Activated T-cell treated with anti-CD3 and anti-CD28 coated beads, Interleukin-2, amount 50 U/mL, for 72 hours (primary cell): ENCODE measurements around the gene ANKFY1. TPM values are rescaled to one million over a fixed set of nuclear protein-coding genes. Genes with fewer than 3 reads are reported as not detected.
"Not testable (repeated sequence)": the region's sequence is repeated elsewhere in the genome, so short reads cannot be mapped to it uniquely, and the experiment has no call there.

Source experiments
- ATAC-seq, 2 donors: fragments of 150-1000 bp; cut with Tn5 transposase; replicated peaks in 1 of 2; 2 replicates each; pipeline ENCODE4 v1.10.0; 2021; ENCODE audit warnings: moderate library complexity in 2 of 2, mild to moderate bottlenecking in 1 of 2
- DNase-seq, 2 donors: peaks; one replicate each; pipeline ENCODE4 v3.0.0; 2021 to 2022; ENCODE audit warnings: mixed read lengths in 1 of 2
- H3K27ac Mint-ChIP-seq: one replicate; pipeline ENCODE4 v1.8.0; 2022; ENCODE audit warnings: mild to moderate bottlenecking, moderate library complexity, mixed read lengths
- H3K27me3 Mint-ChIP-seq: one replicate; pipeline ENCODE4 v1.8.0; 2022; ENCODE audit warnings: low read depth, mixed read lengths
- H3K36me3 Mint-ChIP-seq, 2 donors: one replicate each; pipeline ENCODE4 v1.8.0; 2022; ENCODE audit warnings: mixed read lengths in 2 of 2, mild to moderate bottlenecking in 1 of 2; ENCODE audit not compliant: insufficient read depth in 2 of 2
- H3K4me1 Mint-ChIP-seq: one replicate; pipeline ENCODE4 v1.8.0; 2022; ENCODE audit warnings: low read depth, mixed read lengths
- H3K4me3 Mint-ChIP-seq, 2 donors: one replicate each; pipeline ENCODE4 v1.8.0; 2022; ENCODE audit warnings: mild to moderate bottlenecking in 2 of 2, mixed read lengths in 2 of 2, moderate library complexity in 2 of 2
- H3K9me3 Mint-ChIP-seq, 2 donors: one replicate each; pipeline ENCODE4 v1.8.0; 2022; ENCODE audit warnings: mixed read lengths in 2 of 2
- total RNA-seq, 2 donors: library from RNA; stranded (reverse); gene quantifications; one replicate each; pipeline ENCODE4 v1.2.3, GENCODE V29; 2022

The ANKFY1 gene
- total RNA-seq, 2 donors from 2014 or later, result 36.4 to 37.9 TPM

DNA sequence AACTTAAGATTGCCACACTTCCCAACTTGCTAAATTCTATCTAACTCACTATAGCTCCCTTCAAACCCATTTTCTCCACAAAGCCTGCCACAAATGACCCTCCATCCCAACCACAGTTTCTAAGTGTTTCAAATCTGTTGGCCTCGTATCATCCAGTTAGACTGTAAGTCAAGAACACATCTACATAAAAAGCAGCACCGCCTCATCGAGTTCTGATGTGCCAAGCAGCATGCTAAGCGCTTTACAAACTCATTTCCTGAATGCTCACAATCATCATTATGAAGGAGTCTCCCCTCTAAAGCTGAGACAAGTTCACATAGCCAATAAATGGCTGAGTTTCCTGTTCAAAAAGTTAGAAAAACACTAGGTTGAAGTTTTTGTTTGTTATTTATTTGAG, 9.2 kb upstream of the ANKFY1 start:
- Mint-ChIP-seq H3K4me1 (peaks cover 8% of the 10 kb centered on the region), H3K4me3 (no peak overlapping the region), H3K36me3 (peaks cover 0 to 4% of the 10 kb centered on the region in 2 donors), H3K27me3 (no peaks in the 10 kb centered on the region), H3K27ac (peak overlapping the region; percentile 66), H3K9me3 (no peaks in the 10 kb centered on the region)
- DNase-seq (no peak), ATAC-seq (no peak)

DNA sequence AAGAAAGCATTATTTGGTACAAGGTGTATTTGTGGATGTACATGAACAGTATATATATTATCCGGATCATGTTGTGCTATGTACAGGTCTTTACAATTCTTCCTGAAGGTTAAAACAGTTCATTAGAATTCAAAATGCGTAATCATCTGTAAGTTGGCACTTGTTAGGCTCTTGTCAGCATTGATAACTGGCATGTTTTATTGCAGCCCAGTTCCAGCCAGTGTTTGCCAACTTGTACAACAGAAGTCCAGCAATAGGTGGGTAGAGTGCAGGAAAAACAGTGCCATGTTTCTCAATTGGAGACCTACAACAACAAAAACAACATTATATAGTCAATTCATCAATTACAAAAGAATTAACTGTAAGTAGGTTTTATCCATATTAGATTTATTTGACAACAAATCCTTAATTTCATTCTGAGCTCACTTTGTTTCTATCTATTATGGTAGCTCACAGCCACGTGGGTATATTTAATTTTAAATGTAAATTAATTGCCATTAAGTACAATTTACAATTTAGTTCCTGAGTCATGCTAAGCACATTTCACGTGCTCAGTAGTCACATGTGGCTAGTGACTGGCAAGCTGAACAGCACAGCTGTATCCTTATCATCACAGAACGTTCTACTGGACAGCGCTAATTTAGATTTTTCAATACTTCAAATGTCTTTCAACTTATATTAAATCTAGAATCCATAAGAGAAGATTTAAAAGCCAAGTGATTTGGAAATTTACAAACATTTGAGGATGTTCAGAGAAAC, 8.6 kb upstream of the ANKFY1 start:
- Mint-ChIP-seq H3K4me1 (peaks cover 8% of the 10 kb centered on the region), H3K27ac (peak overlapping the region; percentile 66), H3K4me3 (no peak overlapping the region), H3K36me3 (peaks cover 0 to 4% of the 10 kb centered on the region in 2 donors), H3K27me3 (no peaks in the 10 kb centered on the region), H3K9me3 (no peaks in the 10 kb centered on the region)
- ATAC-seq (no peak), DNase-seq (no peak)

DNA sequence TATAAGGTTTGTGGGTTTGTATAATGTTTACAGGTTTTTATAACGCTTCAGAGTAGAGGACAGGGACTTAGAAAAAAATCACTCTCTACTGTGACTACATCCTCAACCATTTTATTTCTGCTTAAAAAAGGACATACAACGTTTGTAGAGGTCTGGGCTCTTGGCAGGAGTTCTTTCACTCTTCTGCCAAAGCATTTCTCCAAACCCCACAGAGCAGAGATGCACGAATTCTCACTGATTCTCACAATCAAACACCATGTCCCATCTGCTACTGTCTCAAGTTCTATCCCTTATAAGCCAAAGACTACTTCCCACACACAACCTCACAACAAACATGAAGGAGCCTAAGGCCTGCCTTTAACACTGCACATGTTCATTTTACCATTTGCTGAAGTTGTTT, 7.0 kb upstream of the ANKFY1 start:
- ATAC-seq, result no peak
- no peak for DNase-seq
- Mint-ChIP-seq H3K9me3 (no peaks in the 10 kb centered on the region), H3K27ac (peak overlapping the region; percentile 35), H3K4me3 (no peak overlapping the region), H3K4me1 (no peaks in the 10 kb centered on the region), H3K36me3 (peaks cover 2% of the 10 kb centered on the region in 2 donors), H3K27me3 (no peaks in the 10 kb centered on the region)

DNA sequence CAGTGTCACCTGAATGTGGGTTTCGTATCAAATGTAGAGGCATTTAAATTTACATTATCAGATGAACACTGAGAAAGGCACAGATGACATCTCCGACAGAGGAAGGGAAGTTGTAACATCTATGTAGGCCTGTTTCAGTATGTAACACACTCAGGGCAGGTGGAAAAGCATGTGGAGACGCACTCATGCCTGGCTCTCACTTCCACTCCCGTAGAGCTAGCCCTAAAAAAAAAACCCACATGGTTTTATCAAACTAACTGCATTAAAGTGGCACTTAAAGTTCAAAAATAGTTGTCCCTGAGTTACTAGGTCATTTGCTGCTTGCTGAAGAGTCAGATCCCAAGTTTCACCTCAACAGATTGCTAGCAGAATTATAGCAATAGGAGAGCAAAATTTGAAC, 6.1 kb upstream of the ANKFY1 start:
- DNase-seq (no peak), ATAC-seq (no peak)
- no peaks in the 10 kb centered on the region for H3K27me3 Mint-ChIP-seq
- peaks cover 4% of the 10 kb centered on the region for H3K4me1 Mint-ChIP-seq
- no peaks in the 10 kb centered on the region for H3K9me3 Mint-ChIP-seq
- peaks cover 1 to 2% of the 10 kb centered on the region in 2 donors for H3K36me3 Mint-ChIP-seq
- H3K4me3 Mint-ChIP-seq, result no peak overlapping the region
- no peak overlapping the region for H3K27ac Mint-ChIP-seq

DNA sequence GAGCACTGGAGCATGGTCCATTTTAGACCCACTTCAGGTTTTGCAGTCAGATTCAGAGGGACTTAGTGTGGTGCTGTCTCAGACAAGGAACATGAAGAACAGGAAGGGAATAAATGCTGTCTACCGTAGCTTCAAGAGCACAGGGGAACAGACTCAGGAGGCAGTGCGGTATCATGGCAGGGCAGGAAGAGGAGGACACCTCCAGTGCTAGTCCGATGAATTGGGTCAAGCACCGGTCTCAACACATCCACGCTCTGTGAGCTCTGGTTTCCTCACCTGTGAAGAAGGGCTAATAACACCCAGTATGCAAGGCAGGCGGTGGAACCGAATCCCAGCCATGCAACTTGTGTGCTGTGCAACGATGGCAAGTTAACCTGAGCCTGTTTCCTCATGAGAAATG, 3.6 kb upstream of the ANKFY1 start:
- no peak for ATAC-seq
- DNase-seq, result no peak
- Mint-ChIP-seq H3K4me1 (peaks cover 23% of the 10 kb centered on the region), H3K27ac (no peak overlapping the region), H3K27me3 (no peaks in the 10 kb centered on the region), H3K4me3 (no peak overlapping the region), H3K9me3 (no peaks in the 10 kb centered on the region), H3K36me3 (peaks cover 2 to 5% of the 10 kb centered on the region in 2 donors)

DNA sequence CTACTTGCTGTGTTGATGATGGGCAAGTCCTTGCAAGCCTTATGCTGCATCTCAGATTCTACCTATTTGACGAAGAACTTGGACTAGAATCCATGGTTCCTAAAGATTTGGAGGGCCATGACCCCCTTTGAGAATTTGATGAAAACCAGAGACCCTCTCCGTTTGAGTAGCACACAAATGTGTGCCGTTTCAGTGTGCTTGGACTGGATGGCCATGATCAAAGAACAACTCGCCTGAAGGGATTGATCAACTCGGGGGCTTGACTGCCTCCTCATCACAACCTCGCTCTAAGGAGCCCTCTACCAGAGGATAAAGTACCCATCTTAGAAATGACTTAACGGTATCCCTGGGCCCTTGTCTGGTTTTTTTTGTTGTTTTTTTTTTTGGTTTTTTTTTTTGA, 2.8 kb upstream of the ANKFY1 start:
- DNase-seq (no peak), ATAC-seq (no peak)
- peaks cover 31% of the 10 kb centered on the region for H3K4me1 Mint-ChIP-seq
- no peaks in the 10 kb centered on the region for H3K9me3 Mint-ChIP-seq
- H3K36me3 Mint-ChIP-seq, result peaks cover 3 to 4% of the 10 kb centered on the region in 2 donors
- no peaks in the 10 kb centered on the region for H3K27me3 Mint-ChIP-seq
- H3K27ac Mint-ChIP-seq, result no peak overlapping the region
- H3K4me3 Mint-ChIP-seq, result no peak overlapping the region

DNA sequence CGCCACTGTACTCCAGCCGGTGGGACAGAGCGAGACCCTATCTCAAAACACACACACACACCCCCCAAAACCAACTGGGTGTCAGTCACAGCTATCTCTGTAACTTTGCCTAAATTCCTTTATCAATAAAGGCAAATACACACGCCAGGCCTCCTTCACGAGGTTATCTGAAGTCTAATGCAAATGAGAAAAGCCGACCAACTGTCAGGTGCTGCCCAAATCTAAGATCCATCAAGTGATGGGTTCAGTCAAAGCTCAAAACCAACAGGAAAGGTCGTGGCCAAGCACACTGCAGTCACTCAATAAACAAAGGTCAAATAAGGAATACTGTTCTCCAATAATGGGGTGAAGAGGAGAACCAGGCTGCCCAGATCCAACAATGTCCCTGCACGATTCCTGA, 1.1 kb downstream of the ANKFY1 start:
- ATAC-seq (no peak), DNase-seq (no peak)
- Mint-ChIP-seq H3K36me3 (peaks cover 10 to 21% of the 10 kb centered on the region in 2 donors), H3K4me1 (peaks cover 38% of the 10 kb centered on the region), H3K27ac (peak overlapping the region; percentile 12), H3K4me3 (peak overlapping the region; percentile 96 to 98), H3K9me3 (peaks cover 4 to 6% of the 10 kb centered on the region in 2 donors), H3K27me3 (no peaks in the 10 kb centered on the region)

DNA sequence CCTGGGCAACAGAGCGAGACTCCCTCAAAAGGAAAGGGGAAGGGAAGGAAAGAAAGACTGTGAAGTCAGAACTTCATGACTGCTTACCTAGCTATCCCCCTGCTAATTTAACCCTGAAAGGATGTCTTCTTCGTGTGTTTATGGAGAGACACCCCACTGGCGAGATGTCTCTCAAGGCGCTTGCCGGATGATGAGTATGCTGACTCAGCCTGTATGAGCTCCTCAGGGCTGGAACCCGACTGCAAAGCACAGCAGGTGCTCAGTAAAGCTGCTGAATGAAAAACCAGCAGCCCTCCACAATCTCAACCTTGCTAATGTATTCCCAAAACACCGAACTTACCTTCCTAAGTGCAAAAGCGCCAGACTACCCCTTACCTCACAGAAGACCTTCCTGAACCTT, 2.3 kb downstream of the ANKFY1 start:
- Mint-ChIP-seq H3K36me3 (peaks cover 10 to 29% of the 10 kb centered on the region in 2 donors), H3K4me3 (peak overlapping the region in 1 of 2 donors; percentile 11), H3K4me1 (peaks cover 50% of the 10 kb centered on the region)

DNA sequence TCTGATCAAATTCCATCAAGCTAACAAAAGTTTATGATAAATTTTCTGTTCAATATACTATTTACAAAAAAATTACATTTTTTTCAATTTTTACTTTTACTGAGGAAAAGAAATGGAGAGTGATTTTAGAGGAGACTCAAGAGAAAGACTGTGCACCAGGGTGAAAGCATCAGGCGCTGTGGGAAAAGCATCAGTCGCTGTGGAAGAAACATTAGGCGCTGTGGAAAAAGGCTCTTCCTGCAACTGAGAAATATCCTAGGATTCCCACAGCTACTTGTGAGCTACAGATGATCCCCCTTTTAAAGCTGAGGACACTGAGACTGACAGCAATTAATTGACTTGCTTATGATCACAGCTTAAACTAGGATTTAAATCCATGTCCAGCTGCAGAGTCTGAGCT, 4.9 kb downstream of the ANKFY1 start:
- Mint-ChIP-seq H3K27me3 (no peaks in the 10 kb centered on the region), H3K4me1 (peaks cover 42% of the 10 kb centered on the region), H3K9me3 (peaks cover 6% of the 10 kb centered on the region in 2 donors), H3K27ac (no peak overlapping the region), H3K4me3 (no peak overlapping the region), H3K36me3 (peaks cover 12 to 27% of the 10 kb centered on the region in 2 donors)
- DNase-seq (no peak), ATAC-seq (no peak)

More for the DNA sequence above, 2.3 kb downstream of the ANKFY1 start:
- ATAC-seq (no peak), DNase-seq (no peak)
- H3K27me3 Mint-ChIP-seq, result no peaks in the 10 kb centered on the region
- peaks cover 6% of the 10 kb centered on the region in 2 donors for H3K9me3 Mint-ChIP-seq
- no peak overlapping the region for H3K27ac Mint-ChIP-seq

DNA sequence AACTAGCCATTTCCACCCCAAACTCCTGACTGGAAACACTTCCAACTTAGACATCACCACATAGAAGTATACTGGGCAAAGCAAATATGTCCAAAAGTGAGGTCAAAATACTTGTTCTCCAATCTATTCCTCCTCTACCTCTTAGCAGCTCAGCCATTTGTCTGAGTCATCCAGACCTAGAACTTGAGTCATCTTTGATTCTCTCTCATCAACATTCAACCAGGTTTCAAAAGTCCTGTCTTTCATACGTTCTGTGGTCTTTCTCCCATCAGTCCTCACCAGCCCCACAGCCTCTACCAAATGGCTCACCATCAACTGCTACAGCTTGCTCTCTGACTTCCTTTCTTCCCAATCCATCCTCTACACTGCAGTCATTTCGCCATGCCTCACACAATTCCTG, 6.8 kb downstream of the ANKFY1 start:
- H3K36me3 Mint-ChIP-seq, result peaks cover 13 to 30% of the 10 kb centered on the region in 2 donors
- H3K4me3 Mint-ChIP-seq, result peak overlapping the region in 1 of 2 donors; percentile 7
- DNase-seq (peak in 1 of 2 donors; percentile 23), ATAC-seq (peak; percentile 94 to 97)
- peaks cover 6% of the 10 kb centered on the region in 2 donors for H3K9me3 Mint-ChIP-seq
- peak overlapping the region; percentile 12 for H3K27ac Mint-ChIP-seq
- H3K27me3 Mint-ChIP-seq, result no peaks in the 10 kb centered on the region
- peaks cover 39% of the 10 kb centered on the region for H3K4me1 Mint-ChIP-seq

DNA sequence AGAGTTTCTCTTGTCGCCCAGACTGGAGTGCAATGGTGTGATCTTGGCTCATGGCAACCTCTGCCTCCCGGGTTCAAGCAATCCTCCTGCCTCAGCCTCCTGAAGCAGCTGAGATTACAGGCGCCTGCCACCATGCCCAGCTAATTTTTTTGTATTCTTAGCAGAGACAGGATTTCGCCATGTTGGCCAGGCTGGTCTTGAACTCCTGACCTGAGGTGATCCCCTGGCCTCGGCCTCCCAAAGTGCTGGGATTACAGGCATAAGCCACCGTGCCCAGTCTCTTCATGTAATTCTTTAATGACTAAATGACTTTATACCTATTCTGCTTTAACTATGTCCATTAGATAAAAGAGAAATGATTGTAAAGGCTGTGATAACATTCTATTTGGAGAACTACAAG, 8.5 kb downstream of the ANKFY1 start:
- not testable (repeated sequence) for DNase-seq, H3K27ac Mint-ChIP-seq

DNA sequence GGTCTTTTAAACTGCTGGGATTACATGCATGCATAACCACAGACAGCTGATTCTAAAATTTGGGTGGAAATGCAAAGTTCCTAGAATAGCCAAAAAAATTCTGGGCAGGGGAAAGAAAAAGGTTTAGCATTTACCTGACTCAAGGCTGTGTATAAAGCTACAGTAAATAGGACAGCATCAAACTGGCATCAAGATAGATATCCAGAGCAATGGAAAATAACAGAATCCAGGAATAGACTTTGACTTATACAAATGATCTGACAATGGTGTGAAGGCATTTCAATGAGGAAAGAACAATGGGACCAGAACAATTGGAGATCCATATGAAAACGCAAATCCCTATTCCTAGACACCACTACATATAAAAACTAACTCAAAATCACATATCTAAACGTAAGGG, 12.9 kb downstream of the ANKFY1 start:
- H3K27me3 Mint-ChIP-seq, result no peaks in the 10 kb centered on the region
- H3K4me1 Mint-ChIP-seq, result peaks cover 36% of the 10 kb centered on the region
- H3K9me3 Mint-ChIP-seq, result no peaks in the 10 kb centered on the region
- H3K27ac Mint-ChIP-seq, result no peak overlapping the region
- DNase-seq, result no peak
- no peak for ATAC-seq
- H3K4me3 Mint-ChIP-seq, result no peak overlapping the region
- H3K36me3 Mint-ChIP-seq, result peaks cover 2 to 5% of the 10 kb centered on the region in 2 donors

More for the DNA sequence above, 8.5 kb downstream of the ANKFY1 start:
- not testable (repeated sequence) for H3K4me3 Mint-ChIP-seq, ATAC-seq, H3K27me3 Mint-ChIP-seq, H3K9me3 Mint-ChIP-seq
- peaks cover 12 to 26% of the 10 kb centered on the region in 2 donors for H3K36me3 Mint-ChIP-seq
- H3K4me1 Mint-ChIP-seq, result peaks cover 35% of the 10 kb centered on the region

DNA sequence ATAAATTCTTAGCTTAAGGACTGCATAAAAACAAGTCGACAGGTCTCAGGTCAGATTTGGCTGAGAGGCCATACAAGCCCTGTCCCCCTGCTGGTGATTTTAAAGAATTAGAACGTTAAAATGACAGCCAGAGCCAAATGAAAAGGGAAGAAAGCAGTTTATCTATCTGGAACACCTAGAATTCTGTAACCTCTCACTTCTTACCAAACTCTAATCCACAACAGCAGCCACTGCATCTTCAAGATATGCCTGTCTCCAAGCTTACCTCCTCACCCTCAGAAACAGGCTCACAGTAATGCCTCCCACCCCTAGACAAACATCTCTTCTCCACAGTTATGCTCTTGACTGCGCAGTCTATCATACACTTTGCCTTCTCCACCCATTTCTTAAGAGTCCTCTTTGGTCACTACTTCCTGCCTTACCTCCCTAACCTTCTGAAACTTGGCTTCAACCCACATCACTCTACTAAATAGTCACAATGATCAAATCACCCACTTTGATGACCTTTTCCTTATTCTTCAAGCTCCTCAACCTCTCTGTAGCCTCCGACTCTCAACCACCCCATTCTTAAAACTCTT, 14.2 kb downstream of the ANKFY1 start:
- H3K27me3 Mint-ChIP-seq, result no peaks in the 10 kb centered on the region
- no peak overlapping the region for H3K27ac Mint-ChIP-seq
- H3K4me1 Mint-ChIP-seq, result peaks cover 43% of the 10 kb centered on the region
- peaks cover 1 to 5% of the 10 kb centered on the region in 2 donors for H3K36me3 Mint-ChIP-seq
- H3K9me3 Mint-ChIP-seq, result no peaks in the 10 kb centered on the region
- DNase-seq, result no peak
- no peak for ATAC-seq
- no peak overlapping the region for H3K4me3 Mint-ChIP-seq
